GM15510 (cell line): ENCODE data around the gene ERBB4.

Experiments
- POLR2A ChIP-seq: IDR thresholded peaks from 3 replicates; pipeline ENCODE4 v1.6.1; 2011; ENCODE audit warnings: borderline replicate concordance; ENCODE audit not compliant: insufficient read length; ENCODE audit errors: extremely low read depth

Gene ERBB4

DNA sequence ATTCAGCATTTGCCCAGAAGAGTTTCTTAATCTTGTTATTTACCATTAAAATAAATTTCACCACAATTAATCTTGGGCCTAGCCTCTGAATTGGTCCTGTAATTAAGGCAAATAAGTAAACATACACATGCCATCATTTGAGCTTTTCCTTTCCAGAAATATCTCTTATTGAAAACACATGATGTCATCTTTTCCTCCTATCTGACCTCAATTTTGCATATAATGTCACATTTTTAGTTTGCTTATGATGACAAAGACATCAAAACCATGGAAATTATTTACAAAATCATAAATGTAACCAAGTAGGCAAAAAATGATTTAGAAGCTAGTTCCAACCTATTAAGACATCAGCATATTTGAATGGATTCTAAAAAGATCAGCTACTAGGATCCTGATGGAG lies 915.5 kb downstream of the ERBB4 start:
- TF ChIP-seq POLR2A: no peak

GRCh38 chr2:211620986-211621385 lies 917.6 kb downstream of the ERBB4 start:
- no peak for TF ChIP-seq POLR2A

DNA sequence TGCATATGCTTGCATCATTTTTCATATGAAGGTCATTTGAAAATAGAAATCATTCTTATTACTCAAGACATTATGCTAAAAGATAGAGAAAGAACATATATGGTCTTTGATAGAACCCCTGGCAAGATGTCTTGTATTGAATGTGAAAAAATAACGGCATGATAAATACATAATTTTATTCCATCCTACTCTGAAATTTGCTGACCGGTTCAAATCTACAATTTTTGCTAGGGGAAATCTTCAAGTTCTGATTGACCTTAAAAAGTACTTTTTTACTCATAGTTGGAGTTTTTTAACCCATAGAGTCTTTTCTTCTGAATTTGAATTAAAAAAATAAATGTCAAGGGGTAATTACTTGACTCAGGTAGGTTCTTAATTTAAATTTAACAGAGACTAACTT lies 920.8 kb downstream of the ERBB4 start:
- TF ChIP-seq POLR2A: no peak

DNA sequence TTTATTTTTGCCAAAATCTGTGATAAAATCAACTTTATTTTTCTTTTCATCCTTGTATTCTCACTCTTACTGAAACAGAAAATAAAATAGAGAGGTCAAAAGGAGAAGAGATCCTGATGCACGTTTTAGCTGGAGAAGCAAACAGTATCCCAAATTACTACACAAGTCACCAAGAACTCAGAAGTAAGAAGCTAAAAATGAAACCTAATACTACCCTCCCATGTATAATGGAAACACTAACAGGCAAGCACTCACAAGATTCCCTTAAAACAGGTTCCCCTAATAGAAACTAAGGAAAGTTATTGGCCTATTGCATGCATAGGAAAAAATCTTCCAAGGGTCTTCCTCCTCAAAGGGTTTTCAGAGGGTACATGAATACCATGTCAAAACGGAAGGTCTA lies 927.0 kb downstream of the ERBB4 start:
- TF ChIP-seq POLR2A: no peak

DNA sequence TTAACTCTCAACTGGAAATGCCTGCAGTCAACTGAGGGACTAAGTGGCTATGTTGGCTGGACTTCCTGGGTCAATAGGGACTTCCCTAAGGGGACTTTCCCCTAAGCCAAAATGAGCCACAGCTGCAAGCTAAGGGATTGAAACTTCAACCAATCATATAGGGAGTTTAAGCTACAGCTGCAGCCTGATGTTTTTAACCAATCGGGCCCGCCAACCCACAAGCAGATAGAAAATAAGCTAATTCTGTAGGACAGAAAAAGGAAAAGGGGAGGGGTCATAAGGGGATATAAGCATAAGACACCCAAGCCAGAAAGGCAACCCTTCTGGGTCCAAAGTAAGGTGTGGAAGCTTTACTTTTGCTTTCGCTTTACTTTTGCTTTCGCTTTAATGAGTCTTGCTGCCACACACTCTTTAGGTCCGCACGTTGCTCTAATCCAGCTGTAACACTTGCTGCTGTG lies 927.5 kb downstream of the ERBB4 start:
- no peak for TF ChIP-seq POLR2A

DNA sequence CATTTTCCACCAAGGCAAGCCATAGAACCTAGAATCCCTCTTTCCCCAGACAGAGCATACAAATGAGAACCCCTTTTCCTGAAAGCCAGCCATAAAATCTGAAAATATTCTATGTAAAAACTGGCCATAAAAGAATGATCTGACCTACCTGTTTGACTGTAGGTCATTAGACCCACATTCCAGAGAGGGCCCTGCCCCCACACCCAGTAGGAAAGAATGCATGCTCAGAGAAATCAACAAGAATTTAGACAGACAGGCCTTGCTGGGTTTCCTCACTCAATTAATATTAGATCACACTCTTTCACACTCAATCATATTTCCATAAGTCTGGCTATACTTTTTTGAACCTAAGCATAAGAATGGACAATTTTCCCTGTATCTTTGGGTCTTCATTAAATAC lies 929.5 kb downstream of the ERBB4 start:
- TF ChIP-seq POLR2A: no peak

DNA sequence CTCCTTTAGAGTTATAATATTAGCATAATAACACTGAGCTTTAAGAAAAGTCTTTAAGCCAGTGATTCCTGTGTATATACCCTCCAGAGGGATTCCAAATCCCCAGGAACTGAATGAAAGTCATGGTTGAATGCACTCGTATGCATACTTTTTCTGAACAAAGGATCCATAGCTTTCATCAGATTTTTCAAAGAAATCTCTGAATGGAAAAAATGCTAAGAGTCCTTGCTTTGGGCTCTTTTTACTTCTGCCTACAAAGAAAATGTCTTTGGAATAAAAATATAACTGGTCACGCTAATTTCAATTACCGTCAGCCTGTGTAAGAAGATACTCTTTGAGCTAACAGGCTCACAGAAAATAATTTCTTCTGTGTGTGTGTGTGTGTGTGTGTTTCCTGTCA lies 939.5 kb downstream of the ERBB4 start:
- TF ChIP-seq POLR2A: no peak

- no peak for TF ChIP-seq POLR2A
These were observed 940.4 kb downstream of the ERBB4 start for GRCh38 chr2:211598238-211598637.

DNA sequence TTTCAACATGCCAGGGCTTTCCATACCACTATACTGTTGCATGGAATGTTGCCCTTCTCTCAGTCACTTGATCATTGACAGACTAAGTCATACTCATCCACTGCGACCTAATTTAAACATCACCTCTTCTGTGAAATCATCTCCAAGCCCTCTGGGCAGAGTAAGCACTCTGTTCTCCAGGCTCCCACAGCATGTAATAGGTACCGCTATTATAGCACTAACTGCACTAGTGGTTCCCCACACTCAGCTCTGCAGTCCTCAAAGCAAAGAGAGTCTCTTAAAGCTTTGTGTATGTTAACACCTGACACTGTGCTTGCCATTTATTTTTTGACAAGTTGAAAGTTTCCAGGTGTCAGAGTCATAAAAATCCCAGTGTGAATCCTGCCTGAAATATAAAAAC lies 947.2 kb downstream of the ERBB4 start:
- no peak for TF ChIP-seq POLR2A

GRCh38 chr2:211568439-211568838 lies 970.2 kb downstream of the ERBB4 start:
- TF ChIP-seq POLR2A: no peak

GRCh38 chr2:211564441-211564840 lies 974.2 kb downstream of the ERBB4 start:
- no peak for TF ChIP-seq POLR2A

- TF ChIP-seq POLR2A: no peak
These were observed 993.0 kb downstream of the ERBB4 start for GRCh38 chr2:211545582-211545981.

- no peak for TF ChIP-seq POLR2A
These were observed 1004.0 kb downstream of the ERBB4 start for GRCh38 chr2:211534632-211535031.

- no peak for TF ChIP-seq POLR2A
These were observed 1022.1 kb downstream of the ERBB4 start for GRCh38 chr2:211516537-211516936.

- no peak for TF ChIP-seq POLR2A
These were observed 1024.6 kb downstream of the ERBB4 start for GRCh38 chr2:211514049-211514448.

GRCh38 chr2:211513446-211513845 lies 1025.2 kb downstream of the ERBB4 start:
- TF ChIP-seq POLR2A: no peak

DNA sequence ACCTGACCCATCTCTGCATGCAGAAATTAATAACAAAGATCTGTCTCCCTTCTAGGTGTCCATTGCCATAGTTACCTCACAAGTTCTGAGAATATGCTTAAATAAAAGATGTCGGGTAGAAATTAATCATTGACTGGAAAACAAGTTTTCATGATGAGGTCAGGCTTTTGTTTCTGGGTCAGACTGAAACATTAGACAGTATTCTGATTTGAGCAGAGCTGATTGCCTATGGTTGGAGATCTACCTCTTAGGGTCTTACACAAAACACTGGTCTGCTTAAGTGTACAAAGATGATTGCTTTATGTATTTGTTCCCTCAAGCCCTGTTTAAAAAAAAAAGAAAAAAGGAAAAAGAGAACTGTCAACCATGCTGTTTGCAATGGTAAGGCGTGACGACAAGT lies 1025.8 kb downstream of the ERBB4 start:
- TF ChIP-seq POLR2A: no peak
